PC-3 (cell line): Measurements from ENCODE around the gene TREH.

ENCODE experiments used
- EZH2 ChIP-seq: fragments of 300-600 bp; sonication (generic); IDR thresholded peaks from one replicate; pipeline ENCODE4 v1.6.1; 2017; ENCODE audit warnings: antibody characterized with exemption, mild to moderate bottlenecking, low read length; ENCODE audit not compliant: unreplicated experiment
- EZH2phosphoT487 ChIP-seq: fragments of 300-600 bp; sonication (generic); IDR thresholded peaks from 2 replicates; pipeline ENCODE4 v1.6.1; 2018; ENCODE audit warnings: mild to moderate bottlenecking, antibody characterized with exemption, low read length, borderline replicate concordance
- TF ChIP-seq, protein P1 (sequence below): fragments of 300-600 bp; sonication (generic); conservative IDR thresholded peaks from 2 replicates; pipeline ENCODE4 v1.5.1; 2017; ENCODE audit warnings: antibody characterized with exemption, low read depth, mild to moderate bottlenecking, low read length

DNA sequence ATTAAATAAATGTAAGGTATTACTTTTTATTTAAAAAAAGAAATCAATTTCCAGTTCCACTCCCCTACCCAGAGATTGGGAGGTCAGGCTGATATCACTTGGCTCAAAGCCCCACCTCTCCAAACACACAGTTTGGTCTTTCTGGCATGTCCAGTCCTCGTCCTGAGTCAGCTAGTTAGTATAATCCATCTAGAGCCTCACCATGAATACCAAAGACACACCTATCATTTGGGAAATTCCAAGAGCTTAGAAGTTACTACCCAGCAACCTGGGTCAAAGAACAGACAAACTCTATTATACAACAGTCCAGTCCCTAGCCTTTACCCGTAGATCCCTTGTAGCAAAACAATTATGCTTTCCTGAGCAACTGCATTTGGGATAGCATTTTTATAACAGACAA lies 9.4 kb downstream of the TREH start:
- TF ChIP-seq, protein P1, sequence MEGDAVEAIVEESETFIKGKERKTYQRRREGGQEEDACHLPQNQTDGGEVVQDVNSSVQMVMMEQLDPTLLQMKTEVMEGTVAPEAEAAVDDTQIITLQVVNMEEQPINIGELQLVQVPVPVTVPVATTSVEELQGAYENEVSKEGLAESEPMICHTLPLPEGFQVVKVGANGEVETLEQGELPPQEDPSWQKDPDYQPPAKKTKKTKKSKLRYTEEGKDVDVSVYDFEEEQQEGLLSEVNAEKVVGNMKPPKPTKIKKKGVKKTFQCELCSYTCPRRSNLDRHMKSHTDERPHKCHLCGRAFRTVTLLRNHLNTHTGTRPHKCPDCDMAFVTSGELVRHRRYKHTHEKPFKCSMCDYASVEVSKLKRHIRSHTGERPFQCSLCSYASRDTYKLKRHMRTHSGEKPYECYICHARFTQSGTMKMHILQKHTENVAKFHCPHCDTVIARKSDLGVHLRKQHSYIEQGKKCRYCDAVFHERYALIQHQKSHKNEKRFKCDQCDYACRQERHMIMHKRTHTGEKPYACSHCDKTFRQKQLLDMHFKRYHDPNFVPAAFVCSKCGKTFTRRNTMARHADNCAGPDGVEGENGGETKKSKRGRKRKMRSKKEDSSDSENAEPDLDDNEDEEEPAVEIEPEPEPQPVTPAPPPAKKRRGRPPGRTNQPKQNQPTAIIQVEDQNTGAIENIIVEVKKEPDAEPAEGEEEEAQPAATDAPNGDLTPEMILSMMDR: no peak
- TF ChIP-seq EZH2 (no peak), EZH2phosphoT487 (no peak)
